MM.1S (cell line): ENCODE results near the gene ARL2BP.
"Not testable (repeated sequence)": the region's sequence is repeated elsewhere in the genome, so short reads cannot be mapped to it uniquely, and the experiment has no call there.

Experiments
- DNase-seq: peaks from one replicate; pipeline ENCODE4 v3.0.0-alpha.2; 2015
- H2AFZ ChIP-seq: fragments of 300-600 bp; sonication (generic); 2 replicates; pipeline ENCODE4 v1.6.0; 2016; ENCODE audit warnings: antibody characterized with exemption, low read length
- H3F3A ChIP-seq: fragments of 300-600 bp; sonication (generic); 2 replicates; pipeline ENCODE4 v1.6.1; 2016; ENCODE audit warnings: mild to moderate bottlenecking, antibody characterized with exemption, low read length, moderate library complexity, mixed read lengths; ENCODE audit not compliant: insufficient read depth
- H3K27ac ChIP-seq: fragments of 300-600 bp; sonication (generic); 2 replicates; pipeline ENCODE4 v1.5.1; 2016; ENCODE audit warnings: mild to moderate bottlenecking, low read length
- H3K27me3 ChIP-seq: fragments of 300-600 bp; sonication (generic); replicated peaks from 2 replicates; pipeline ENCODE4 v1.6.0; 2016; ENCODE audit warnings: low read length; ENCODE audit not compliant: insufficient read depth
- H3K36me3 ChIP-seq: fragments of 300-600 bp; sonication (generic); replicated peaks from 2 replicates; pipeline ENCODE4 v1.6.1; 2016; ENCODE audit warnings: mild to moderate bottlenecking, low read length, mixed read lengths; ENCODE audit not compliant: insufficient read depth
- H3K4me1 ChIP-seq: fragments of 300-600 bp; sonication (generic); 2 replicates; pipeline ENCODE4 v1.6.1; 2016; ENCODE audit warnings: low read length, mixed read lengths
- H3K4me2 ChIP-seq: fragments of 300-600 bp; sonication (generic); 2 replicates; pipeline ENCODE4 v1.6.0; 2016; ENCODE audit warnings: low read depth, low read length
- H3K4me3 ChIP-seq: fragments of 300-600 bp; sonication (generic); 2 replicates; pipeline ENCODE4 v1.5.1; 2016; ENCODE audit warnings: low read length, mixed read lengths
- H3K79me2 ChIP-seq: fragments of 300-600 bp; sonication (generic); 2 replicates; pipeline ENCODE4 v1.6.1; 2016; ENCODE audit warnings: mixed run types, low read length, mixed read lengths
- H3K9ac ChIP-seq: fragments of 300-600 bp; sonication (generic); 2 replicates; pipeline ENCODE4 v1.6.1; 2016; ENCODE audit warnings: low read length, mixed read lengths
- H3K9me2 ChIP-seq: fragments of 300-600 bp; sonication (generic); replicated peaks from 2 replicates; pipeline ENCODE4 v1.6.1; 2016; ENCODE audit warnings: mild to moderate bottlenecking, low read length, mixed read lengths; ENCODE audit not compliant: insufficient read depth
- H3K9me3 ChIP-seq: fragments of 300-600 bp; sonication (generic); replicated peaks from 2 replicates; pipeline ENCODE4 v1.6.1; 2016; ENCODE audit warnings: mild to moderate bottlenecking, low read length, mixed read lengths; ENCODE audit not compliant: insufficient read depth
- H4K20me1 ChIP-seq: fragments of 300-600 bp; sonication (generic); 2 replicates; pipeline ENCODE4 v1.6.1; 2016; ENCODE audit warnings: mild to moderate bottlenecking, low read length, moderate library complexity, mixed read lengths; ENCODE audit not compliant: insufficient read depth
- EZH2 ChIP-seq: fragments of 300-600 bp; sonication (generic); optimal IDR thresholded peaks from 2 replicates; pipeline ENCODE3; 2017; ENCODE audit warnings: low read depth, mild to moderate bottlenecking, antibody characterized with exemption, low read length, mixed read lengths
- EZH2phosphoT487 ChIP-seq: fragments of 300-600 bp; sonication (generic); IDR thresholded peaks from 2 replicates; pipeline ENCODE4 v1.6.1; 2018; ENCODE audit warnings: antibody characterized with exemption, low read length
- TF ChIP-seq, protein P1 (sequence below): fragments of 300-600 bp; sonication (generic); IDR thresholded peaks from 2 replicates; pipeline ENCODE4 v1.5.1; 2016; ENCODE audit warnings: antibody characterized with exemption, low read length, mixed read lengths

Gene ARL2BP

DNA sequence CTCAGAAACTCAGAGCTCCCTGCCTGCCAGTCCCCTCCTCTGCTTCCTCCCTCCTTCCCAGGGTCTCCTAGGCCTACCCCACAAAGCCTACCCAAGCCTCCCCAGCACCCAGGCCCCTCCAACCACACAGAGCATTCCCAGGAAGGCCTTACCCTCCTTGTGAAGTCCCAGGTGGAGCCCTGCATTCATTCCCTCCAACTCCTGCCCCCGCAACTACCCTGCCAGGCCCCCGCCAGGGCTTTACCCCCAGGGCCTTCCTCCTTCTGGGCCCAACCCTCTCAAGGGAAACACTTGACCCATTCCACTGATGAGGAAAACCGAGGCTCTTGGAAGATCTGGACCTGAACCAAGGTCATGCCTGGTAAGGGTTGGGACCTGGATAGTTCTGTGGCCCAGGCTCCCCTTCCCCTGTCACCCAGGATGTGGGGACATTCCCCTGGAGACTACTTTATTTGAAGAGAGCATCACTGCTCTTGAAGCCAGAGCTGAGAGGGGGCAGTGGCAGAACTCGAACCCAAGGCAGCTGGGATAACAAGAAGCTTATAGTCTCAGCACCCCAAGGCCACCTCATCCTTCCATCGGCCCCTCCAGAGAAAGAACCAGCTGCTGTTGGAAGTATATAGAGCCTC lies 26.9 kb downstream of the ARL2BP start:
- no peaks in the 10 kb centered on the region for H3K36me3 ChIP-seq
- no peaks in the 10 kb centered on the region for H3K4me1 ChIP-seq
- H3K9ac ChIP-seq: no peak overlapping the region
- no peak overlapping the region for H2AFZ ChIP-seq
- no peak overlapping the region for H3K4me2 ChIP-seq
- no peak overlapping the region for H3K4me3 ChIP-seq
- no peak for DNase-seq
- H3K9me2 ChIP-seq: no peaks in the 10 kb centered on the region
- no peaks in the 10 kb centered on the region for H3F3A ChIP-seq
- no peaks in the 10 kb centered on the region for H4K20me1 ChIP-seq
- no peaks in the 10 kb centered on the region for H3K79me2 ChIP-seq
- H3K9me3 ChIP-seq: no peaks in the 10 kb centered on the region
- no peaks in the 10 kb centered on the region for H3K27me3 ChIP-seq
- H3K27ac ChIP-seq: no peak overlapping the region
- TF ChIP-seq EZH2phosphoT487 (no peak), EZH2 (no peak)
- TF ChIP-seq, protein P1, sequence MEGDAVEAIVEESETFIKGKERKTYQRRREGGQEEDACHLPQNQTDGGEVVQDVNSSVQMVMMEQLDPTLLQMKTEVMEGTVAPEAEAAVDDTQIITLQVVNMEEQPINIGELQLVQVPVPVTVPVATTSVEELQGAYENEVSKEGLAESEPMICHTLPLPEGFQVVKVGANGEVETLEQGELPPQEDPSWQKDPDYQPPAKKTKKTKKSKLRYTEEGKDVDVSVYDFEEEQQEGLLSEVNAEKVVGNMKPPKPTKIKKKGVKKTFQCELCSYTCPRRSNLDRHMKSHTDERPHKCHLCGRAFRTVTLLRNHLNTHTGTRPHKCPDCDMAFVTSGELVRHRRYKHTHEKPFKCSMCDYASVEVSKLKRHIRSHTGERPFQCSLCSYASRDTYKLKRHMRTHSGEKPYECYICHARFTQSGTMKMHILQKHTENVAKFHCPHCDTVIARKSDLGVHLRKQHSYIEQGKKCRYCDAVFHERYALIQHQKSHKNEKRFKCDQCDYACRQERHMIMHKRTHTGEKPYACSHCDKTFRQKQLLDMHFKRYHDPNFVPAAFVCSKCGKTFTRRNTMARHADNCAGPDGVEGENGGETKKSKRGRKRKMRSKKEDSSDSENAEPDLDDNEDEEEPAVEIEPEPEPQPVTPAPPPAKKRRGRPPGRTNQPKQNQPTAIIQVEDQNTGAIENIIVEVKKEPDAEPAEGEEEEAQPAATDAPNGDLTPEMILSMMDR: no peak

DNA sequence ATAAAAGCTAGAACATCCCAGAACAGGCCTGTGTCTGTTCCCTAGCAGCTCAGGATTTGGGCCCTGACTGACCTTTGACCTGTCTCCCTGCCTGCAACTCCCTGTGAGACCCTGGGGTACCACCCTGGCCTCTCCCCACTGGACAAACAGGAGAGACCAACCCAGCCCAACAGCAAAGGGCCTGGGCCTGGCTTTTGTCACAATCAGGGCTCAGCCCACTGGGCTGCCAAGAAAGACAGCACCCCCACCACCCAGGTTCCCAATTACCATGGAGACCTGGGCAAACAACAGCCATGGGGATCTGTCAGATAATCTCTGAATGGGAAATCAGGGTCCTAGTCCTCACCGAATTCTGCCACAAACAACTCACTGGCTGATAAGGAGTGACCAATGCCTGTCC lies 28.3 kb downstream of the ARL2BP start:
- no peak overlapping the region for H3K4me3 ChIP-seq
- no peak overlapping the region for H3K27ac ChIP-seq
- H4K20me1 ChIP-seq: no peaks in the 10 kb centered on the region
- H3K4me2 ChIP-seq: no peak overlapping the region
- TF ChIP-seq, protein P1: no peak
- no peak for TF ChIP-seq EZH2
- TF ChIP-seq EZH2phosphoT487: no peak
- no peaks in the 10 kb centered on the region for H3K27me3 ChIP-seq
- H3K36me3 ChIP-seq: no peaks in the 10 kb centered on the region
- no peak overlapping the region for H3K9ac ChIP-seq
- H3K4me1 ChIP-seq: peaks cover 5% of the 10 kb centered on the region; the same call in 1 of the 2 replicates
- no peak for DNase-seq
- no peaks in the 10 kb centered on the region for H3K9me3 ChIP-seq
- H2AFZ ChIP-seq: no peak overlapping the region
- no peaks in the 10 kb centered on the region for H3F3A ChIP-seq
- no peaks in the 10 kb centered on the region for H3K79me2 ChIP-seq
- H3K9me2 ChIP-seq: no peaks in the 10 kb centered on the region

DNA sequence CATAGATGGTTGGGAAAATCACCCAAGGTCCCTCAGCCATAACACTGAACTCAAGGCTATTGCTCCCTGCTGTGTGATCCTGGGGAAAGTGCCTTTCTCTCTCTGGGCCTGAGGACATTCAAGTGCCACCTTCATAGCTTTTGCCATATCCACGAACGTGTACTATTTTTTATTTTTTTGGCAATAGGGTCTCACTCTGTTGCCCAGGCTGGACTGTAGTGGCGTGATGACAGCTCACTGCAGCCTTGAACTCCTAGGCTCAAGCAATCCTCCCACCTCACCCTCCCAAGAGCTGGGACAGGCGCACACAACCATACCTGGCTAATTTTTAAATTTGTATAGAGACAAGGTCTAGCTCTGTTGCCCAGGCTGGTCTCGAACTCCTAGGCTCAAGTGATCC lies 28.8 kb downstream of the ARL2BP start:
- Histone ChIP-seq H3K4me1 (peaks cover 5% of the 10 kb centered on the region; the same call in 1 of the 2 replicates), H3K9ac (no peak overlapping the region), H3F3A (no peaks in the 10 kb centered on the region), H3K36me3 (no peaks in the 10 kb centered on the region), H3K27ac (no peak overlapping the region), H3K9me3 (no peaks in the 10 kb centered on the region), H2AFZ (no peak overlapping the region), H4K20me1 (no peaks in the 10 kb centered on the region), H3K9me2 (no peaks in the 10 kb centered on the region), H3K4me3 (no peak overlapping the region), H3K4me2 (no peak overlapping the region), H3K79me2 (no peaks in the 10 kb centered on the region), H3K27me3 (no peaks in the 10 kb centered on the region)
- TF ChIP-seq EZH2: no peak
- TF ChIP-seq, protein P1: no peak
- no peak for TF ChIP-seq EZH2phosphoT487
- DNase-seq: no peak

DNA sequence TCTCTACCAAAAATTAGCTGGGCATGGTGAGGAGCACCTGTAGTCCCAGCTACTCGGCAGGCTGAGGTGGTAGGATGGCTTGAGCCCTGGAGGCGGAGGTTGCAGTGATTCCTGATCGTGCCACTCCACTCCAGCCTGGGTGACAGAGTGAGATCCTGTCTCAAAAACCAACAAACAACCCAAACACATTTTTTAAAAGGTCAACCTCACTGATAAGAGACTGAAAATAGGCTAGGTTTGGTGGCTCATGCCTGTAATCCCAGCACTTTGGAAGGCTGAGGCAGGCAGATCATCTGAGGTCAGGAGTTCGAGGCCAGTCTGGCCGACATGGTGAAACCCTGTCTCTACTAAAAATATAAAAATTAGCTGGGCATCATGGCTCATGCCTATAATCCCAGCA lies 30.9 kb downstream of the ARL2BP start:
- not testable (repeated sequence) for H4K20me1 ChIP-seq, H3K79me2 ChIP-seq, H3K27me3 ChIP-seq, H3K36me3 ChIP-seq, H3K27ac ChIP-seq, H3K9me3 ChIP-seq, DNase-seq, H2AFZ ChIP-seq, H3K4me2 ChIP-seq, H3K9ac ChIP-seq, H3F3A ChIP-seq, H3K4me3 ChIP-seq, H3K4me1 ChIP-seq, H3K9me2 ChIP-seq
